IgD-negative memory B cell (primary cell): ENCODE measurements around the gene PC. TPM values are rescaled to one million over a fixed set of nuclear protein-coding genes. Genes with fewer than 3 reads are reported as not detected.

Experiments used
- H3K27ac Mint-ChIP-seq, 3 donors: one replicate each; pipeline ENCODE4 v1.8.0; 2020 to 2022; ENCODE audit warnings: mild to moderate bottlenecking in 3 of 3, mixed read lengths in 3 of 3, moderate library complexity in 1 of 3
- H3K27me3 Mint-ChIP-seq: one replicate; pipeline ENCODE4 v1.8.0; 2021; ENCODE audit warnings: mixed read lengths
- H3K36me3 Mint-ChIP-seq: one replicate; pipeline ENCODE4 v1.8.0; 2020; ENCODE audit warnings: mild to moderate bottlenecking, mixed read lengths
- H3K4me1 Mint-ChIP-seq, 3 donors: one replicate each; pipeline ENCODE4 v1.8.0; 2020 to 2022; ENCODE audit warnings: mixed read lengths in 3 of 3, mild to moderate bottlenecking in 1 of 3
- H3K4me3 Mint-ChIP-seq, 4 donors: one replicate each; pipeline ENCODE4 v1.8.0; 2020 to 2022; ENCODE audit warnings: mild to moderate bottlenecking in 4 of 4, mixed read lengths in 4 of 4, moderate library complexity in 3 of 4
- H3K9me3 Mint-ChIP-seq, 3 donors: one replicate each; pipeline ENCODE4 v1.8.0; 2020 to 2021; ENCODE audit warnings: mixed read lengths in 3 of 3, mild to moderate bottlenecking in 1 of 3
- polyA plus RNA-seq: library from polyadenylated mRNA; unstranded; fragments of 300-500 nt; fragmentation: Illumina TruSeq; gene quantifications from one replicate; pipeline ENCODE4 v1.2.3, GENCODE V29; 2021

The PC gene
- polyA plus RNA-seq, 1 donor from 2014 or later = 1.3 TPM

DNA sequence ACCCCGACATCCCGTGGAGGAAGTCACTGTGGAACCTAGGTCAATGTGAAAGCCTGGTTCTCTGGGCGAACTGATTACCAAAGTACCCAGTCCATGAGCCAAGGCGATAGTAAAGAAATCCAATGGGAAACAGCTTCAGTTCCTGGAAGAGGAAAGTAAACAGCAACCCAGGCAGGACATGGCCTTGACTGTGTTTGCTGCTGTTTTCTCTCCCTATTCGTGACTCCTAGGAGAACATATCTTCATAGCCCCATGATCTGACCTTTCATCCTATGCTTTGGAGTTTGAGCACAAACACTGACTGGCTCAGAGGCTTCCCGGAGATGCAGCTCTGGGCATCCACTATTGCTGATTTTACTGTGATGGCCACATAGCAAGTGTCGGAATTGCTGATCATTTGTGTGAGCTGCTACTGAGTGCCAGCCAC, 56.2 kb downstream of the PC start:
- no peak overlapping the region for H3K27ac Mint-ChIP-seq
- H3K4me1 Mint-ChIP-seq = peaks cover 0 to 3% (median 0%) of the 10 kb centered on the region in 3 donors
- no peaks in the 10 kb centered on the region for H3K36me3 Mint-ChIP-seq
- H3K4me3 Mint-ChIP-seq = no peak overlapping the region
- H3K9me3 Mint-ChIP-seq = no peaks in the 10 kb centered on the region
- peaks cover 16% of the 10 kb centered on the region for H3K27me3 Mint-ChIP-seq

DNA sequence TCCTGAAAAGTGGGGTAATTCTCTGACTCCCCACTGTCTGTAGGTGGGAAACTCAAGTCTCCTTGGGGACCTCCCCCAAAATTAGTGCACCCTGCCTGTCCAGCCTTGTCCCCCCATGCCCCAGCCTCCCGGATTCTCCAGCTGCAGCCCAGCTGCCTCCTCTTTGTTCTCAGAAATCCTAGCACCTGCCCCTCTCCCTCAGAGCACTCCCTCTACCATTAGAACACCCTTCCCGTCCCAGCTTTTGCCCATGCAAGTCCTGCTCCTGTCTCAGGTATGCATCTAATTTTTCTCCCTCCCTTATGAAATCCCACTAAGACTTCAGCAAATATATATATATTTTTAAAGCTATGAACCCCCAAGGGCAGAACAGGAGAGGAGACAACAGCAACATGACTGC, 64.0 kb downstream of the PC start:
- peaks cover 0 to 3% (median 1%) of the 10 kb centered on the region in 3 donors for H3K4me1 Mint-ChIP-seq
- no peaks in the 10 kb centered on the region for H3K36me3 Mint-ChIP-seq
- H3K9me3 Mint-ChIP-seq = peaks cover 0 to 2% (median 0%) of the 10 kb centered on the region in 3 donors
- peaks cover 16% of the 10 kb centered on the region for H3K27me3 Mint-ChIP-seq
- H3K27ac Mint-ChIP-seq = no peak overlapping the region
- no peak overlapping the region for H3K4me3 Mint-ChIP-seq

DNA sequence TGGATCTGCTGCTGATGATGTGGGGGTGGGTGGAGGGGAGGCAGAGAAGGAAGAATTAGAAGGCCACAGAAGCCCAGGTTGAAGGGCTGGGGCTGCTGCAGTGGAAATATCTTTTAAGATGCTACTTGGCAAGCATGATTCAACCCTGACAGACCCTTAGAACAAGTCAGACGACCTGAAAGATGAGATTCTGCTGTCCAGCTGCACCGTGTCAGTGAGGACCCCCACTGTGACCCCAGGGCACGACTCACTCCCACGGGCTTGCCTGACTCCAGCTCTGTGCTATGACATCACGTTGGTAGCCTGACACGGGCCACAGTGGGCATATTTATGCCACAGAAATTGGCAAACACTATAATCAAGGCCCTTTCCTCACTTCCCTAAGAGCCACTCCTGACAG, 65.3 kb downstream of the PC start:
- peaks cover 16% of the 10 kb centered on the region for H3K27me3 Mint-ChIP-seq
- no peak overlapping the region for H3K27ac Mint-ChIP-seq
- peaks cover 0 to 3% (median 0%) of the 10 kb centered on the region in 3 donors for H3K4me1 Mint-ChIP-seq
- no peak overlapping the region for H3K4me3 Mint-ChIP-seq
- peaks cover 2% of the 10 kb centered on the region for H3K36me3 Mint-ChIP-seq
- H3K9me3 Mint-ChIP-seq = peaks cover 0 to 2% (median 0%) of the 10 kb centered on the region in 3 donors

DNA sequence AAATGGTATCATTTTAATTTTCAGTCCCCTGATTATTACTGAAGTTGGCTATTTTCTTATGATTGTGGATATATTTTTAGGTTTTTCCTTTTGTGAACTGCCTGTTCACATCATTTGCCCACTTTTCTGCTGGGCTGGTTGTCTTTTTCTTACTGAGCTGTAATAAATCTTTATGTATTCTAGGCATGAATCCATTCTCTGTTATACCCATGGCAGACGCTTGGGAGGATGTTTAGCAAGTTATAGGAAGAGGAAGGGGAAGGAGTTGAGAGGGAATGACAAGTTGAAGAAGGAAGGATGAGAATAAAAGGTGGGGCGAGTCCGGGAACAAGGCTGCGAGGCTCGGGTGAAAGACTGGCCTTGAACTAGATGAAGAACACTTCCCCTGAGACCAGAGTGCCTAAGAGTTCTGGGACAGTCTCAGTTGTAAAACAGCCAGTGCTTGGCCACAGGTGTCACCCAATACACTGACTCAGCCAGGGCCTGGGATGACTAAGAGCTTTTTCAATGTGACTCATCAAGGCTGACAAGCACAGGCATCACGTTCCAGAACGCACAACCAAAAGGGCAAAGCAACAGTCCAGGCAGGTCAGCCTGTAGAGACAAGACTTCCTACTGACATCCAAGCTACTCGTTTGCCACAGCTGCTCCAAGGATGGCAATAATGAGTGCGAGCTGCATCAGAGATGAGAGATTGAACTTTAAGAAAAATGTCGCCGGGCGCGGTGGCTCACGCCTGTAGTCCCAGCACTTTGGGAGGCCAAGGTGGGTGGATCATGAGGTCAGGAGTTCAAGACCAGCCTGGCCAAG, 66.1 kb downstream of the PC start:
- H3K4me3 Mint-ChIP-seq = peak overlapping the region in 1 of 4 donors; percentile 4
- peaks cover 16% of the 10 kb centered on the region for H3K27me3 Mint-ChIP-seq
- H3K27ac Mint-ChIP-seq = no peak overlapping the region
- peaks cover 0 to 2% (median 0%) of the 10 kb centered on the region in 3 donors for H3K9me3 Mint-ChIP-seq
- H3K36me3 Mint-ChIP-seq = peaks cover 2% of the 10 kb centered on the region
- peaks cover 0 to 3% (median 0%) of the 10 kb centered on the region in 3 donors for H3K4me1 Mint-ChIP-seq

DNA sequence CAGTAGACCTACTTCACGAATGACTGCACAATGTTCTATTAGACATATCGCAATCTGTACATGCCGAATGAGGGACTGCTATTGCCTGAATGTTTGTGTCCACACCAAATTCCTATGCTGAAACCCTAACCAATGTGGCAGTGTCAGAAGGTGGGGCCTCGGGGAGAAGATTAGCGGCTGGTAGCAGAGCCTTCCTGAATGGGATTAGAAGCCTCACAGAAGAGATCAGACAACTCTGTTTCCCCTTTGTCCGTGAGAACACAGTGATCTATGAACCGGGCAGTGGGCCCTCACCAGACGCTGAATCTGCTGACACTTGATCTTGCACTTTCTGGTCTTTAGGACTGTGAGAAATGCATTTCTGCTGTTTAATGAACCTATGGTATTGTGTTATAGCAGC, 68.2 kb downstream of the PC start:
- Mint-ChIP-seq H3K27ac (no peak overlapping the region), H3K4me1 (peaks cover 0 to 3% (median 0%) of the 10 kb centered on the region in 3 donors), H3K36me3 (peaks cover 2% of the 10 kb centered on the region), H3K4me3 (no peak overlapping the region), H3K27me3 (peaks cover 19% of the 10 kb centered on the region), H3K9me3 (no peaks in the 10 kb centered on the region)

DNA sequence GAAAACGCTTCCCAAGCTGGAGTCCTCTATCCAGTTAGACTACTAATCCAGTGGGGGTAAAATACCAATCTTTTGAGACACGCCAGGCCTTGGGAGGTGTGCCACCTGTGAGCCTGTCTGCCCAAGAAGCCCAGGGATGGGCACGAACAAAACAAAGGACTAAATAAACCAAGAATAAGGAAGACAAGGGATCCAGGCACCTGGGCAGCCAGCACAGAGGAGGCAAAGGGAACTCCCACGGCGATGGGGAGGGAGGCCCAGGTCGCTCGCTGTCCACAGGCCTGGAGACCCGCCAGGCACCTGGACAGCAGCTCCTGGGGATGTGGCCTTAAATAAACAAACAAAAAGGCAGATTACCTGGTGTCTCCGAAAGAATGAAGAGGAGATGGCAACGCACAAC, 69.9 kb downstream of the PC start:
- Mint-ChIP-seq H3K4me1 (peaks cover 0 to 3% (median 0%) of the 10 kb centered on the region in 3 donors), H3K36me3 (peaks cover 2% of the 10 kb centered on the region), H3K9me3 (no peaks in the 10 kb centered on the region), H3K27me3 (peaks cover 13% of the 10 kb centered on the region), H3K27ac (no peak overlapping the region), H3K4me3 (no peak overlapping the region)

DNA sequence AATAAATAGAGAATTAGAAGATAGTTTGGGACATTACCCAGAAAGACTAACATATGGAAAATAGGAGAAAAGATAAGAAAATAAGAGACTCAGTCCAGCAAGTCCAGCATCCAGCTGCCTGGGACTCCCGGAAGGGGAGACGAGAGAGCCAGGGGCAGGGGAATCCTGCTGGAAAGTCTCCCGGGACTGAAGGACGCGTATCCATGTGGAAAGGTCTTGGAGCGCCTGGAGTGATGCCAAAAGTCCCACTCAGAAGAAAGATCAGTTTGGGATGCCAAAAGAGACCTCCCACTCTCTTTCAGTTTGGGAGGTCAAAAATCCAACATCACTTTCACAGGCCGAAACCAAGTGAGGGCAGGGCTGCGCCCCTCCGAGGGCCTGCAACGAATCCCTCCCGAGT, 70.7 kb downstream of the PC start:
- H3K27me3 Mint-ChIP-seq = peaks cover 11% of the 10 kb centered on the region
- H3K9me3 Mint-ChIP-seq = no peaks in the 10 kb centered on the region
- H3K27ac Mint-ChIP-seq = no peak overlapping the region
- no peak overlapping the region for H3K4me3 Mint-ChIP-seq
- peaks cover 2% of the 10 kb centered on the region for H3K36me3 Mint-ChIP-seq
- H3K4me1 Mint-ChIP-seq = peaks cover 0 to 3% (median 0%) of the 10 kb centered on the region in 3 donors

DNA sequence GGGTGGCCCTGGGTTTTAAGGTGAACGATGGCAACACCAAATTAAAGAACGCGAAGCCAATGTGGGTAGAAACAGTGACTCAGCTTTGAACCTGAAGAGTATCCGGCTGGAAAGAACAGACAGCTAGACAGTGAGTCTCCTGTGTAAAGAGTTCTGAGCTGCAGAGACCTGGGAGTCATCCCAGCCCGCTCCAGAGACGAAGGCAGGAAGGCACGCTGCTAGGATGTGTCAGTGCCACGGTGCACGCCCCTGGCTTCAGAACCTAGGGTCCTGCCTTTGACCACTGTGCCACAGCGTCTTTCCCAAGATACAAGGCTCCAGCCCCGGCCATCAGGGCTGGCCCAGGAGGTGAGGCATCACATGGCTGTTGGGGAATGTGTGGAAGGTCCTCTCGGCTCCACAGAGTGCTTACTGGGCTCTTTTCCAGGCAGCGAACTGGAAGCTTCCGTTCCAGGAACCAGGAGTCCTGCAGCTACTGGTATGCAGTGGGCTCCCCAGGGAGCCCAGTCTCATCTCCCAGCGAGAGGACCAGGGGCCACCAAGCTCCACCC, 71.4 kb downstream of the PC start:
- no peak overlapping the region for H3K4me3 Mint-ChIP-seq
- peaks cover 2% of the 10 kb centered on the region for H3K36me3 Mint-ChIP-seq
- H3K27ac Mint-ChIP-seq = no peak overlapping the region
- peaks cover 6% of the 10 kb centered on the region for H3K27me3 Mint-ChIP-seq
- H3K4me1 Mint-ChIP-seq = peaks cover 0 to 3% (median 0%) of the 10 kb centered on the region in 3 donors
- no peaks in the 10 kb centered on the region for H3K9me3 Mint-ChIP-seq

DNA sequence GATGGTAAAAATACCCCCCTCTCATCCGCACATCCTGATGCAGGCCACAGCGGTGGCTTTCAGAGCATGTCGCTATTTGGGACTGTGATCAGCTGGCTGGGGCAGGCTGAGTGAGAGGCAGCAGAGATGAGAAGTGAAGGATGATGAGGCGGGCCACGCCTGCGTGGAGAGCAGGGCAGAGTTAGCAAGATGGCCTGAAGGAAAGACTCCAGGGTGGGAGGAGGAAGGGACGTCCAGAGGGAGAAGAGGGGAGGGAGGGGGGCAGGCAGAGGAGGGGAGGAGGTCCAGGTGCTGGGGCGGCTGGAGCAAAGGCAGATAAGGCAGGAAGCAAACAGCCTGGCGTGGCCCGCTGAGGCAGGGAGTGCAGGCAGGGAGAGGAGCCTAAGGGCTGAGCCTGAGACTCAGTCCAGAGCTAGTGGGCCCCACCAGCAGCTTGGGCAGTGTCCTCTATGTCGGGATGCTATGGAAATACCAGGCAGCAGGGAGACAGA, 72.2 kb downstream of the PC start:
- Mint-ChIP-seq H3K27ac (no peak overlapping the region), H3K27me3 (peaks cover 3% of the 10 kb centered on the region), H3K9me3 (no peaks in the 10 kb centered on the region), H3K4me3 (no peak overlapping the region), H3K36me3 (peaks cover 2% of the 10 kb centered on the region), H3K4me1 (peaks cover 0 to 3% (median 0%) of the 10 kb centered on the region in 3 donors)

DNA sequence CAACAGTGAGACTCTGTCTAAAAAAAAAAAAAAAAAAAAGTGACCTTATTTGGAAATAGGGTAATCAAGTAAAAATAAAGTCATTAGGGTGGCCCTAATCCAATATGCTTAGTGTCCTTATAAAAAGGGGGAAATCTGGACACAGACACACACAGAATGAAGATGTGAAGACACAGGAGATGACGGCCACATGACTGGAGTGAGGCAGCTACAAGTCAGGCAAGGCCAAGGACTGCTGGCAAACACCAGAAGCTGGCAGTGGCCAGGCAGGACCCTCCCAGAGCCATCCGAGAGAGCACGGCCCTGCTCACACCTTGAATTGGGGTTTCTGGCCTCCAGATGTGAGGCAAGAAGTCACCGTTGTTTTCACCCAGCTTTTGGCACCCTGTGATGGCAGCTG, 72.7 kb downstream of the PC start:
- H3K36me3 Mint-ChIP-seq = peaks cover 2% of the 10 kb centered on the region
- no peak overlapping the region for H3K27ac Mint-ChIP-seq
- peaks cover 0 to under 1% (median 0%) of the 10 kb centered on the region in 3 donors for H3K9me3 Mint-ChIP-seq
- no peak overlapping the region for H3K4me3 Mint-ChIP-seq
- H3K4me1 Mint-ChIP-seq = peaks cover 0 to 2% (median 0%) of the 10 kb centered on the region in 3 donors
- peaks cover 3% of the 10 kb centered on the region for H3K27me3 Mint-ChIP-seq

DNA sequence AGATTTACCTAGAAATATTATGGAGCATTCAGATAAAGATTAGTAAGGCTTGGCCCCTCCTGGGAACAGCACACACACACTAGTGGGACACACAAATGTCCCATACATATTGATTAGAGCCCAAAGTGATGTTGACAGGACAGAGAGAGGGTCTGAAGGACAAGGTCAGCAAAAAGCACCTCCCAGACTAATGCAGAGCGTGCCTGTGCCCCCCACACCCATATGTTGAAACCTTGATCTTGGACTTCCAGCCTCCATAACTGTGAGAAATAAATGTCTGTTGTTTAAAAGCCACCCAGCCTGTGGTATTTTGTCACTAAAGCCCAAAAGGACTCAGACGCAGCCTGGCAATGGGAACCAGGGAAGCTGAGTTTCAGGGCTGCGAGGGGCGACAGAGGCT, 73.7 kb downstream of the PC start:
- Mint-ChIP-seq H3K27me3 (peaks cover 7% of the 10 kb centered on the region), H3K9me3 (peaks cover 0 to 1% (median 0%) of the 10 kb centered on the region in 3 donors), H3K4me3 (no peak overlapping the region), H3K36me3 (peaks cover 2% of the 10 kb centered on the region), H3K27ac (no peak overlapping the region), H3K4me1 (no peaks in the 10 kb centered on the region)

DNA sequence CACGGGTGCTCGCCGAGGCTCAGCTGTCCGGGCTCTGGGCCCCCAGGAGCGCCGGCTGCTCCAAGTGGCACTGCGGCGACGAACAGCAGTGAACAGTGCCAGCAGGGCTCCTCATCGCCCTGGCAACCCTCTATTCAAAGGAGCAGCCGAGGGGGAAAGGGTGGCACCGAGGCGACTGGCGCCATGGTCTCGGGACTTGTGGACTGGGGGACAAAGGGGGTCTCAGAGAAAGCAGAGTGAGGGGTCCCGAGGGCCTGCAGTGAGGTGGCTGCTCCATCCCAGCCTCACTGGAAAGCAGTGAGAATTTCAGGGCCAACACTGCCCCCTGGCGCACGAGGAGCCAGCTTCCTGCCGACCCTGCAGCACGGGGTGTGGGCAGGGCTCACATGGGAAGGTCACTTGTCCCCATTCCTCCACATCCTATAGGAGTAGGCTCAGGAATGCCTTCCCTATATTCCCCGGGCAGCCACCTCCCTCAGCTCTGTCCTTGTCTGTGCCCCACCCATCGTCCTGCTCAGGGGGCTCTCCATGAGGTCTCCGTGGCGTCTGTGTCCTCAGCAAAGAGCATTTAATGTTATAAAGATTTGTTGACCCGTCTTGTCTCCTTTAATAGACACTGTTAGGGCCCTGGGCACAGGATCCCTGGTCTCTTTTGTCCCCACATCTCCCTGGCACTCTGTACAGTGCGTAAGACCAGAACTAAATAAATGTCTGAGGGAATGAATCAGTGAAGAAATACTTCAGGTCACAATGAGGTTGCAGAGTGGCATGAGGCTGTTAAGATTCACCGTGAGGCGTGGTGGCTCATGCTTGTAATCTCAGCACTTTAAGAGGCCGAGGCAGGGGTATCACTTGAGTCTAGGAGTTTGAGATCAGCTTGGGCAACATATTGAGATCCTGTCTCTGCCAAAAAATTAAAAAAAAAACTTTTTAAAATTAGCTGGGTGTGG, 74.9 kb downstream of the PC start:
- H3K27me3 Mint-ChIP-seq = peaks cover 7% of the 10 kb centered on the region
- H3K36me3 Mint-ChIP-seq = peaks cover 1% of the 10 kb centered on the region
- H3K4me1 Mint-ChIP-seq = no peaks in the 10 kb centered on the region
- no peak overlapping the region for H3K4me3 Mint-ChIP-seq
- H3K9me3 Mint-ChIP-seq = peaks cover 0 to 1% (median 0%) of the 10 kb centered on the region in 3 donors
- H3K27ac Mint-ChIP-seq = no peak overlapping the region

DNA sequence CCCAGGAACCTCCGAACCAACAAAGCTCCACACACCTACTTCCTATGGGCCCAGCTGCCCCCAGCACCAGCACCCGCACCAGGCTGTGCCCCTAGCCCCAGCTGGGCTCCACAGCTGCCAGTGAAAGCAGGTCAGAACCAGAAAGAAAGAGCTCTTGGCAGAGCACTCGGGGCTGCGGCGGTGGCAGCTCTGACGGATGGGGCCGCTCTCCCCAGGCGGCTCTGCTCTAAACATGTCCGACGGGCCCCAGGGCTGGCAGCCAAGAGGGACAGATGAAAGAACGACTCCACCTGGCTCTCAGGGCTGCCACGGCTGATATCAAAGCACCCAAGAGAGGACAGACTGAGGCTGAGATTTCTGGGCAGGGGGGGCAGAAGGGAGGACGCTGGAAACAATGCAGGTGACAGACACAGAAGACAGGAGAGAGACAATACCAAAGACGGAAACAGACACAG, 75.6 kb downstream of the PC start:
- no peaks in the 10 kb centered on the region for H3K36me3 Mint-ChIP-seq
- no peaks in the 10 kb centered on the region for H3K4me1 Mint-ChIP-seq
- no peak overlapping the region for H3K4me3 Mint-ChIP-seq
- H3K9me3 Mint-ChIP-seq = peaks cover 0 to 1% (median 0%) of the 10 kb centered on the region in 3 donors
- H3K27me3 Mint-ChIP-seq = peaks cover 7% of the 10 kb centered on the region
- no peak overlapping the region for H3K27ac Mint-ChIP-seq

DNA sequence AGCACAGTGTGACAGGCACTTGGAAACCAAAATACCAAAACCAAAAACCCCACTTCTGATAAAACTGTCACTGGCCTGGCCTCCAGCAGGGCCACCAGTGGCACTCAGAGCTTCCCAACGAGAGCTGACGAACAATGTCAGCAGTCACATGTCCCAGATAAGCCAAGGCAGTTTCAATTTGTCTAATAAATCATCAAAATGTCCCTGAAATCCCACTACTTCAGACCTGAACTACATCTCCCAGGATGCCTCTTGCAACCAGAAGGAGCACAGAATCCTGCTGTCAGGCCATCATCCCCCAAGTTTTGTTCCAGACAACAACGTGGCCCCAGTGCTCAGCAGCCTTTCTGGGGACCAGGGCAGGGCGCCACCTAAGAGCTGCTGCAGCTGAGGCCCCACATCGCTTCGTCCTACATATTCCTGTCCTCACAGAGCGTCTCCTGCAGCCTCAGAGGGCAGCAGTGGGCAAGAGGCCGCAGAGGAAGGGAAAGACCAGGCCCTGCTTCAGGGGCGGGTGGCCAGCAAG, 76.2 kb downstream of the PC start:
- Mint-ChIP-seq H3K36me3 (no peaks in the 10 kb centered on the region), H3K4me1 (no peaks in the 10 kb centered on the region), H3K27me3 (peaks cover 7% of the 10 kb centered on the region), H3K4me3 (no peak overlapping the region), H3K9me3 (peaks cover 0 to 1% (median 0%) of the 10 kb centered on the region in 3 donors), H3K27ac (no peak overlapping the region)
